ENCODE results near the gene KASH5. TPM values are rescaled to one million over a fixed set of nuclear protein-coding genes. Genes with fewer than 3 reads are reported as not detected.

KASH5 gene
- total and polyA plus RNA-seq, 2 of the 13 experiments (the other 11 are each of a cell fraction or from before 2014, with no cell fraction given): not detected

GRCh38 chr19:49363268-49364082, 24.6 kb upstream of the KASH5 start, which contains the start of gene DKKL1 (continued):
- TF ChIP-seq MAX (IDR thresholded peaks at IDR 0.05): peak; percentile 33; the same call in 1 of the 2 replicates
- TF ChIP-seq TEAD2 (CRISPR knock-in tag; IDR thresholded peaks at IDR 0.05): no peak
- TF ChIP-seq PAF1 (CRISPR knock-in tag; IDR thresholded peaks at IDR 0.05): no peak
- TF ChIP-seq UBTF (CRISPR knock-in tag; IDR thresholded peaks at IDR 0.05): peak; percentile 14; the same call in 1 of the 2 replicates
- no peak for TF ChIP-seq ZNF713 (CRISPR knock-in tag; IDR thresholded peaks at IDR 0.05)
- no peak for TF ChIP-seq MLLT10 (CRISPR knock-in tag; IDR thresholded peaks at IDR 0.05)
- no peak for TF ChIP-seq SIN3B (IDR thresholded peaks at IDR 0.05; ENCODE audit: low read length)
- no peak for TF ChIP-seq KLF13 (CRISPR knock-in tag; IDR thresholded peaks at IDR 0.05)
- TF ChIP-seq POLR2G (IDR thresholded peaks at IDR 0.05; ENCODE audit: low read depth, low read length): peak; percentile 45
- TF ChIP-seq NFRKB (IDR thresholded peaks at IDR 0.05): no peak
- TF ChIP-seq ZNF780A (CRISPR knock-in tag; IDR thresholded peaks at IDR 0.05): no peak
- no peak for TF ChIP-seq NRL (CRISPR knock-in tag; IDR thresholded peaks at IDR 0.05; ENCODE audit: borderline replicate concordance)
- no peak for TF ChIP-seq HMGXB3 (CRISPR knock-in tag; IDR thresholded peaks at IDR 0.05; ENCODE audit: borderline replicate concordance)
- TF ChIP-seq ZBTB20 (CRISPR knock-in tag; IDR thresholded peaks at IDR 0.05; ENCODE audit: borderline replicate concordance, low read depth): no peak
- TF ChIP-seq ZBTB42 (CRISPR knock-in tag; IDR thresholded peaks at IDR 0.05): no peak
- TF ChIP-seq ZNF253 (CRISPR knock-in tag; IDR thresholded peaks at IDR 0.05; ENCODE audit: borderline replicate concordance): no peak
- TF ChIP-seq ZNF234 (CRISPR knock-in tag; conservative IDR thresholded peaks at IDR 0.05): 0 out of 2 replicates have a peak, but pooled peaks have one; percentile 36
- TF ChIP-seq CAMTA2 (CRISPR knock-in tag; IDR thresholded peaks at IDR 0.05; ENCODE audit: borderline replicate concordance): no peak
- TF ChIP-seq ZNF224 (CRISPR knock-in tag; IDR thresholded peaks at IDR 0.05): no peak
- TF ChIP-seq ISL2 (CRISPR knock-in tag; IDR thresholded peaks at IDR 0.05): 0 out of 2 replicates have a peak, but pooled peaks have one; percentile 11
- TF ChIP-seq SPEN (CRISPR knock-in tag; IDR thresholded peaks at IDR 0.05; ENCODE audit: low read depth): no peak
- no peak for TF ChIP-seq NFE2 (CRISPR knock-in tag; IDR thresholded peaks at IDR 0.05)
- peak; percentile 35; the same call in 1 of the 2 replicates for TF ChIP-seq MED1 (CRISPR knock-in tag; IDR thresholded peaks at IDR 0.05)
- peak; percentile 67; the same call in 1 of the 2 replicates for TF ChIP-seq ERF (CRISPR knock-in tag; IDR thresholded peaks at IDR 0.05)
- peak; percentile 59; the same call in 1 of the 2 replicates for TF ChIP-seq KLF12 (CRISPR knock-in tag; IDR thresholded peaks at IDR 0.05; ENCODE audit: borderline replicate concordance)

Data from HepG2 (cell line).